ENCODE measurements around the gene PMS2. TPM values are rescaled to one million over a fixed set of nuclear protein-coding genes. Genes with fewer than 3 reads are reported as not detected.

Gene PMS2
- total and polyA plus RNA-seq, 9 of the 15 experiments (the other 6 are each of a cell fraction or from before 2014, with no cell fraction given): 4.9 to 27.6 (median 16.5) TPM

GRCh38 chr7:6032167-6032566, 23.3 kb upstream of the PMS2 start (continued):
- TF ChIP-seq POLR2AphosphoS5 (IDR thresholded peaks at IDR 0.05; ENCODE audit: control insufficient read depth, insufficient read depth, low read depth, low read length) (peak; percentile 66; the same call in 1 of the 2 replicates), IRF1 (CRISPR knock-in tag; IDR thresholded peaks at IDR 0.05; ENCODE audit: borderline replicate concordance) (no peak), MYNN (IDR thresholded peaks at IDR 0.05) (0 out of 2 replicates have a peak, but pooled peaks have one; percentile 32), MYNN (CRISPR knock-in tag; IDR thresholded peaks at IDR 0.05) (no peak), NRF1 (conservative IDR thresholded peaks at IDR 0.05 in 1 of 2, IDR thresholded peaks at IDR 0.05 in 1 of 2) (no peak), ZNF449 (CRISPR knock-in tag; IDR thresholded peaks at IDR 0.05) (no peak), TRIM24 (IDR thresholded peaks at IDR 0.05) (peak; percentile 11 to 12; a peak in 1 of 4 replicates)

- Histone ChIP-seq H3K4me1 (replicated peaks in 1 of 2; ENCODE audit: control insufficient read depth in 2 of 2, insufficient read depth in 2 of 2, low read length in 2 of 2) (peaks cover 7 to 8% of the 10 kb centered on the region in 2 experiments; a peak in 4 of 5 replicates), H3K4me3 (no peak overlapping the region), H3K79me2 (ENCODE audit: control insufficient read depth, insufficient read depth, low read length) (peaks cover 29% of the 10 kb centered on the region; the same call in 2 of the 3 replicates), H3K4me2 (ENCODE audit: insufficient read depth, low read length) (no peak overlapping the region), H2AFZ (ENCODE audit: low read depth, low read length) (no peak overlapping the region), H3K9ac (ENCODE audit: insufficient read depth in 1 of 2, low read depth in 2 of 2, low read length in 2 of 2) (no peak overlapping the region; a peak in 1 of 4 replicates), H3K36me3 (ENCODE audit: control insufficient read depth, insufficient read depth, low read length) (peaks cover 84% of the 10 kb centered on the region), H3K9me3 (replicated peaks; ENCODE audit: control insufficient read depth, insufficient read depth, low read depth, low read length) (no peaks in the 10 kb centered on the region), H3K27ac (ENCODE audit: extremely low read depth, low read depth, low read length) (no peak overlapping the region), H4K20me1 (replicated peaks; ENCODE audit: control insufficient read depth, insufficient read depth, low read length) (no peaks in the 10 kb centered on the region; the same call in 1 of the 2 replicates), H3K27me3 (ENCODE audit: control insufficient read depth in 2 of 2, insufficient read depth in 2 of 2, low read length in 2 of 2) (no peaks in the 10 kb centered on the region), H3K9me1 (ENCODE audit: control insufficient read depth, insufficient read depth, low read length) (no peaks in the 10 kb centered on the region)
- intact Hi-C loops (cut with micrococcal nuclease): no loop called here
- POLR2A ChIA-PET: interaction anchor here (1.0 to 2.5 kb wide), 5 partner anchors 7 to 25 kb away, joined by 3 to 8 read pairs (median 6); partner anchors contain the start of genes AIMP2 and PMS2
- TF ChIP-seq ZNF263 (CRISPR knock-in tag; IDR thresholded peaks at IDR 0.05; ENCODE audit: borderline replicate concordance): peak; percentile 88
- TF ChIP-seq KDM4B (IDR thresholded peaks at IDR 0.05; ENCODE audit: borderline replicate concordance in 2 of 2, low read depth in 1 of 2): no peak
- FAIRE-seq (no peak), DNase-seq (ENCODE audit: extremely low read depth in 1 of 4, low spot score in 3 of 4) (no peak), ATAC-seq (peak; percentile 34; the same call in 2 of the 3 replicates)
- 88% methylated on average over 3 of the region's 3 CpGs for WGBS (ENCODE audit: insufficient coverage, low coverage, missing lambda C conversion rate)
- no TSS peak for BruUV-seq (replicated peaks)
- in situ Hi-C loops (cut with MboI): no loop called here
- CTCF ChIA-PET (ENCODE audit: low intra/inter-chr PET ratio): no interaction called here
Measured at GRCh38 chr7:6031567-6031966, 22.7 kb upstream of the PMS2 start.
